ENCODE data around the gene BMPR1A.

GRCh38 chr10:86952106-86952505, 195.7 kb downstream of the BMPR1A start:
- no peak for TF ChIP-seq POLR2A (IDR thresholded peaks at IDR 0.05; ENCODE audit: low read length)
- TF ChIP-seq GATA1 (IDR thresholded peaks at IDR 0.05; ENCODE audit: low read depth, low read length): no peak
